ENCODE measurements around the gene SH3BGR.

SH3BGR gene

DNA sequence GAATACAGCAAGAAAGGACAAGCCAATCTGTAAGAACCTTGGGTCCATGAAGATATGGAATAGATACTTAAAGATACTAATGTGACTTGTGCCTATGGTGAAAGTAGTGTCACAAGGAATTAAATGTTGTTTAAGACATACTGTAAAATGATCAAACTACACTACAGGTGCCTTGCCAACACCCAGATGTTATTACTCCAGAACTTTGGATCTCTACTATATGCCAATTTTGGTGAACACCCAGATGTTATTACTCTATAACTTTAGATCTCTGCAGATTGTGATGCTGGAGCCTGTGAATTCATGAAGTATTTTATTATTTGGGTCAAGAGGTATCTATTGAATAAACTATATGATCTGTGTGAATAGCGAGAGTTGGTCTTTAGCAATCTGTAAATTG, 101.1 kb downstream of the SH3BGR start:
- no peak for DNase-seq (ENCODE audit: low spot score)

DNA sequence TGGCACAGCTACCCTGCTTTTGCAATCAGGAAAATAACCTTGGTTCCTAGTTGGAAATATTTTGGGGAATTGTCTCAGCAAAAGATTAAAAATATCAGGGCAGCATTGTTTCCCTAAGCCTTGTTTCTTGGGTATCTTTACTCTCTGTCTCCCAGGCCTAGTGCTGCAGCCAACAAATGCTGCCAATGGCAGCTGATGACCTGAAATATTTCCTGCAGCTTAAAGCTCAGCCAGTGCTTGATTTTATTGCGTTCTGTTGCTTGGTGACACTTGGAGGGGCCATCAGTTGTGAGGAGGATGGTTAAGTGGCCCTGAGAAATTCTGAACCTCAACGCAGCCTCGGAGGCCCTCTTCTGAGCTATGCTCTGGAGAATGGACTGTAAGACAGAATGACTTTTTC, 101.6 kb downstream of the SH3BGR start:
- no peak for DNase-seq (ENCODE audit: low spot score)

DNA sequence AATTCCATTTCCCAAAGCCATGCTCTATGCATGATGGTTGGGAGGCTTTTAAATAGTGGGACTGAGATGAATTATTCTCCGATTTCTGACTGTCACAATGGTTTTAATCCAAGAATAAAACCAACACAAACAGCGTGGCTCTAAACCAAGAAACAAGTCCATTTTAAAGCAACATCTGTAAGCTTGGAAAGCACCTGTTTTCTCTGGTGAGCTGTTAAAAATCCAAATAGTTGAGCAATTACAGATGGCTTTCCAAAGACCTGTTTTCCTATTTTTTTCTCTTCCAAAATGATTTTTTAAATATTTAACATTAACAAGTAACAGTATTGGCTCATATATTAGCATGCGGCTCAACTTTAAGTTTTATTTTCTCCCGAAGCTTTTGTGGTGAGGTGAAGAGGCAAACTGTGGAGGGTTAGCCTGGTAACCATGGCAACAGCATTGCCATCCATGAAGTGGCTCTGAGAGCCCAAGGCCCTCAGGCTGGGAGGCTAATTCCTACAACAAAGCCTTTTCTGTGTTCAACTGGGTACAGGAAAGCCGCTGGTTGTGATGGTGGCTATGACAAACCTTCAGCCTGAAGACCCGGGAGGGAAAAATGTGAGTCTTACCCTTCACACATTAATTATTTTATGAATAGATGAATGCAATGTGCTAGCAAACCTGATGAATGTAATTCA, 104.3 kb downstream of the SH3BGR start:
- no peak for DNase-seq (ENCODE audit: low spot score)

DNA sequence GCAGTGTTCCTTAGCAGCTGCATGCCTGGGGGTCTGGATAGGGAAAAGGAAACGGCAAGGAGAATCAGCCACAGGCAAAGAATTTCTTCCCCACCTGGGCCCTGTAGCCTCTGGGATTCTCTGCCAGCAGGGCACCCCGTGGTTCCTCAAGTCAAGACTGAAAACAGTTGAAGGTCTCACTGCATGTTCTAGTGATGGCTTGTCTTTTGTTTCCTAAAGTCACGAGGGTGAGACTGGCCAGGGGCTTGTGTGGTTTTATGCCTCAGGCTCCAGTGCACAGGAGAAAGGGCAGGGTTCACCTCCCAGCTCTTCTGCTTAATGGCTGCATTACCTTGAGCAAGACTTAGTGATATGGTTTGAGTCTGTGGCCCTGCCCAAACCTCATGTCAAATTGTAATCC, 107.7 kb downstream of the SH3BGR start:
- DNase-seq (ENCODE audit: low spot score): no peak

DNA sequence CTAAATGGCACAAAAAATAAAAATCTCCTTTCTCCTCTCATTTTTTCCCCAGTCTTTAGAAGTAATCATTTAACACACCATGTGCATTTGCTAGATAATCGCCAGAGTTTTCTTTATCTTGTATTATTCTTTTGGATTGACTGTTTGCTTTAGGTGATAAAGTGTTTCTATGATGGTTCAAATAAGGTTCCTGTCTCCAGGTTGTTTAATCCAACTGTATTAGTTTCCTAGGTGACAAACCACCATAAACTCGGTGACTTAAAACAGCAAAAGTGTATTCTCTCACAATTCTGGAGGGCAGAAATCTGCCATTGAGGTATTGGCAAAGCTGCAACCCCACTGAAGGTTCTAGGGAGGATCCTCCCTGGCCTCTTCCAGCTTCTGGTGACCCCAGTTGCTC, 109.4 kb downstream of the SH3BGR start:
- no peak for DNase-seq (ENCODE audit: low spot score)

DNA sequence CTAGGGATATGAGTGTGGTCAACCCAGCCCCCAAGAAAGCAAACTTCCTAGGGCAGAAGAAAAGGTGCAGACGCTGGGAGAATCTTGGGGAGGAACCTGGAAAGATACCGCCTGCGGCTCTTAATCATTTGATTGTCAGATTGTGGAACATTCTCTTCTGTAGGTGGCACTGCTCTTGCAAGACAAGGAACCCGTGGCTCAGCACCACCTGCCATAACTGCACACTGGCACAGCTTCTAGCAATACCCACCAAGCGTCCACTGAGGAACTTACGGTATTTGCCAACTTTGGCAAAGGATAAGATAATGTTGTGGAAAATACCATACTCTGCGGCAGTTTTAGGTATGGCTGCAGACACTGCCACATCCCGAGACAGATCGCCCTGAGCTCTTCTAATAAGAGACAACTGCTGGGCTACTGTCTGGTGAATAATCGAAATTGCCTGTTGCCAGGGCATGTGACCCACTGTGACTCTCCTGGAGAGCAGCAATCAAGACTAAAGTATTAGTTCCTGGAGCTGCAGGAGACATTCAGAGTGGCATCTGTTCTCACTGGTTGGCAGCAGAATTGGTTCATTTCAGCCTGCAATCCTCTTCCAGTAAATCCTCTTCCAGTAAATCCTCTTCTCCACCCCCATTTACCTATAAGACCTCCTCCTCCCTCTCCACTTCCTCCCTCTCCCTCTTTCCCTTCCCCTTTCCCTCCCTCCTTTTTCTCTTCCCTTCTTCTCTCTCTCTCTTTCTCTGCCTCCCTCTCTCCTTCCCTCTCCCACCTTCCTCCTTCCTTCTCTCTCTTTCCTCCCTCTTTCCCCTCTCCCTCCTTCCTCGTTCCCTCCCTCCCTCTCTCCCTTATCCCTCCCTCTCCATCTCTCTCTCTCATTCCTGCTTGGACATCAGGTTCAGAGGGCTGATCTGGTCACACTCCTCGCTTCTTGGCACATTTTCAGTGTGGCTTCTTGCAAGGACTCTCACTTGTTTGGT, 111.3 kb downstream of the SH3BGR start:
- DNase-seq (ENCODE audit: low spot score): no peak

DNA sequence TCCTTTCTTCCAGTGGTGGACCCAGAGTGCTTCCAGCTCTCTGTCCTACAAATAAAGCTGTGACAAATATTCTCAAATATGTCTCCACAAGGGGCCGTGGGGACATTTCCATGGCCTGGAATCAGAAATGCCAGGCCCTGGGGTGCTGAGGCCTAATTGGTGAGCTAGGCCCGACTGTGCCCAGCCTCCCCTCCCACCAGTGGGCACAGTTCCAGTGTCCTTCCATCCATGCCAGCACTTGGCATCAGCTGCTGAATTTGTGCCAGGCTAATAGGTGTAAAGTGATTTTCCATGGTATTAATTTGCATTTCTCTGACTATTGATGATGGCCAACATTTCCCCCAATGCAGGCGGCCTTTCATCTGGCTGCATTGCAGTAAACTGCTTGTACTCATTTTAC, 112.4 kb downstream of the SH3BGR start:
- DNase-seq (ENCODE audit: low spot score): no peak
